Pericardium fibroblast (primary cell): Measurements from ENCODE around the gene CPO. TPM values are rescaled to one million over a fixed set of nuclear protein-coding genes. Genes with fewer than 3 reads are reported as not detected.

Source experiments
- total RNA-seq: library from RNA; depleted of rRNA; stranded (reverse); fragments of >200 nt; gene quantifications from 2 replicates; pipeline ENCODE4 v1.2.3, GENCODE V29; 2015

Gene CPO, protein sequence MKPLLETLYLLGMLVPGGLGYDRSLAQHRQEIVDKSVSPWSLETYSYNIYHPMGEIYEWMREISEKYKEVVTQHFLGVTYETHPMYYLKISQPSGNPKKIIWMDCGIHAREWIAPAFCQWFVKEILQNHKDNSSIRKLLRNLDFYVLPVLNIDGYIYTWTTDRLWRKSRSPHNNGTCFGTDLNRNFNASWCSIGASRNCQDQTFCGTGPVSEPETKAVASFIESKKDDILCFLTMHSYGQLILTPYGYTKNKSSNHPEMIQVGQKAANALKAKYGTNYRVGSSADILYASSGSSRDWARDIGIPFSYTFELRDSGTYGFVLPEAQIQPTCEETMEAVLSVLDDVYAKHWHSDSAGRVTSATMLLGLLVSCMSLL
- not detected in 2 replicates for total RNA-seq

DNA sequence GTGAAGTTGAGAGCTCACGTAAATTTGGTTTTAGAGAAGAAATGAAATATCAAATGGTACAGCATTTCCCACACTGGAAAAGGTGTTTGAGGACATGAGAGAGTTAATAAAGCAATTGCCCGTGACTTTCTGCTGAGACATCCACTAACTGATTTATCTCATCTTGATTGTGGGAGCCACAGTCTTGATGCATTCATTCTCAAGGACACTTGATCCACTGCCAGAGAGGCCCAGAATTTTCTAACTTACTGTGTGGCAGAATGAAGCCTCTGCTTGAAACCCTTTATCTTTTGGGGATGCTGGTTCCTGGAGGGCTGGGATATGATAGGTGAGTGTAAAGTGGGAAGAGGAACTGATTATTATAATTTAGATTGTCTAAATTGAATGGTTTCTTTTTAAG, at the start of gene CPO:
Gene CPO, plus strand, starts transcription at position 179 of the 400 bp plus-strand sequence. Its CDS starts 82 bp downstream, at position 261.

Other genes starting within 250 kb of the CPO start
- gene DYTN, start 221.1 kb upstream of the CPO start, total RNA-seq, result not detected in 2 replicates
- 0.43 and 0.93 TPM in 2 replicates for gene MDH1B, start 174.2 kb upstream of the CPO start, total RNA-seq
- 12.0 and 17.2 TPM in 2 replicates for gene FASTKD2, start 173.9 kb upstream of the CPO start, total RNA-seq
- 11.6 TPM in 2 replicates for gene KLF7, start 226.4 kb downstream of the CPO start, total RNA-seq